ENCODE data around the gene HOTAIR.
A peak's percentile ranks its signal among the peaks of the same experiment; 100 is the strongest.

HOTAIR gene

GRCh38 chr12:54019924-54020590 is 45.3 kb upstream of the HOTAIR start:
- no peak for TF ChIP-seq CTCF (IDR thresholded peaks at IDR 0.05; ENCODE audit: insufficient read depth, low read length, poor library complexity, severe bottlenecking)
- Histone ChIP-seq H3K27me3 (replicated peaks; ENCODE audit: control insufficient read depth, insufficient read depth, low read length) (0 out of 2 replicates have a peak, but pooled peaks cover 1% of the 10 kb centered on the region), H3K36me3 (ENCODE audit: control insufficient read depth, insufficient read depth, low read length) (no peaks in the 10 kb centered on the region), H3K4me3 (replicated peaks; ENCODE audit: low read depth, low read length) (no peak overlapping the region)
- DNase-seq (ENCODE audit: extremely low read depth, insufficient read length): no peak

GRCh38 chr12:54019091-54019811 is 44.5 kb upstream of the HOTAIR start:
- Histone ChIP-seq H3K36me3 (ENCODE audit: control insufficient read depth, insufficient read depth, low read length) (no peaks in the 10 kb centered on the region), H3K4me3 (replicated peaks; ENCODE audit: low read depth, low read length) (no peak overlapping the region), H3K27me3 (replicated peaks; ENCODE audit: control insufficient read depth, insufficient read depth, low read length) (peaks cover 1% of the 10 kb centered on the region; the same call in 1 of the 2 replicates)
- TF ChIP-seq CTCF (IDR thresholded peaks at IDR 0.05; ENCODE audit: insufficient read depth, low read length, poor library complexity, severe bottlenecking): no peak
- DNase-seq (ENCODE audit: extremely low read depth, insufficient read length): no peak

GRCh38 chr12:54018468-54018984 is 43.8 kb upstream of the HOTAIR start:
- no peak for TF ChIP-seq CTCF (IDR thresholded peaks at IDR 0.05; ENCODE audit: insufficient read depth, low read length, poor library complexity, severe bottlenecking)
- DNase-seq (ENCODE audit: extremely low read depth, insufficient read length): no peak
- H3K27me3 ChIP-seq (replicated peaks; ENCODE audit: control insufficient read depth, insufficient read depth, low read length): peaks cover 1% of the 10 kb centered on the region; the same call in 1 of the 2 replicates

DNA sequence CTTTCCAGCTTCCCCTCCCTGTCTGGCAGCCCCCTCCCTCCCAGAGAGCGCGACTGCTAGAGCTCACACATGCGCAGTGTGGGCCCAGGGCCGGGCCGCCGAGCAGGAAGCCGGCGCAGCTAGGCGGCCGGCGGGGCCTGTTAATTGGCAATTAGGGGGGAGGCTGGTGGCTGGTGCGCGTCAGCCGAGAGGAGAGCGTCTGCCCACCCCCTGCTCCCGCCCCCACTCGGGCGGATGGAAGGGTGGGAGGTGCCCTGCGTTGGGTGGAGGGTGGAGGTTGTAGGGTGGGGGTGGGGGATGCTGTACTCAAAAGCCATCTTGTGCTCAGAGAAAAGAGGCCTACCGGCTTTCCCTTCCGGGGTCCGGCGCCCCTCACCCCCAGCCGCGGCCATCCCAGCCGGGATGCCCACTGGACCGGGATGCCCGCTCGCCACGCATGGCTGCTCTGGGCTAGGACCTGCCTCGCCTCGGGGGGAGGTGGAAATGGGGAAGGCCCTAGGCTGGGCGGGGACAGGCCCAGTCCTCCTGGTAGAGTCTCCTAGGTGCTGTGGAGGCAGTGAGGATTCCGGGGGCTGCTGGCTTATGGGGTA is 43.2 kb upstream of the HOTAIR start:
- peak; percentile 96 for DNase-seq (ENCODE audit: extremely low read depth, insufficient read length)
- peak overlapping the region; percentile 65 for H3K4me3 ChIP-seq (replicated peaks; ENCODE audit: low read depth, low read length)
- H3K27me3 ChIP-seq (replicated peaks; ENCODE audit: control insufficient read depth, insufficient read depth, low read length): peaks cover 1% of the 10 kb centered on the region
- TF ChIP-seq CTCF (IDR thresholded peaks at IDR 0.05; ENCODE audit: insufficient read depth, low read length, poor library complexity, severe bottlenecking): no peak
- H3K36me3 ChIP-seq (ENCODE audit: control insufficient read depth, insufficient read depth, low read length): no peaks in the 10 kb centered on the region

More at GRCh38 chr12:54018468-54018984, 43.8 kb upstream of the HOTAIR start:
- Histone ChIP-seq H3K36me3 (ENCODE audit: control insufficient read depth, insufficient read depth, low read length) (no peaks in the 10 kb centered on the region), H3K4me3 (replicated peaks; ENCODE audit: low read depth, low read length) (peak overlapping the region; percentile 65)

GRCh38 chr12:54017027-54017788 is 42.5 kb upstream of the HOTAIR start:
- no peaks in the 10 kb centered on the region for H3K36me3 ChIP-seq (ENCODE audit: control insufficient read depth, insufficient read depth, low read length)
- H3K4me3 ChIP-seq (replicated peaks; ENCODE audit: low read depth, low read length): peak overlapping the region; percentile 65
- H3K27me3 ChIP-seq (replicated peaks; ENCODE audit: control insufficient read depth, insufficient read depth, low read length): peaks cover 1% of the 10 kb centered on the region
- TF ChIP-seq CTCF (IDR thresholded peaks at IDR 0.05; ENCODE audit: insufficient read depth, low read length, poor library complexity, severe bottlenecking): no peak
- no peak for DNase-seq (ENCODE audit: extremely low read depth, insufficient read length)
